HCT116 (cell line): ENCODE data around the gene MPHOSPH10. TPM values are rescaled to one million over a fixed set of nuclear protein-coding genes. Genes with fewer than 3 reads are reported as not detected.
"Not testable (repeated sequence)": the region's sequence is repeated elsewhere in the genome, so short reads cannot be mapped to it uniquely, and the experiment has no call there.

ENCODE experiments used
- ATAC-seq: fragments of 200-7000 bp; cut with Tn5 transposase; 2 replicates; pipeline ENCODE4 v1.9.1; 2020; ENCODE audit warnings: mild to moderate bottlenecking, moderate library complexity
- BruUV-seq: library from RNA; stranded (reverse); fragments of 400-500 nt; replicated peaks from 2 replicates; lab custom pipeline; 2021; lab: Mats Ljungman, UMichigan
- CTCF ChIA-PET: fragments of 300-600 bp; sonication (Branson Sonifier 250); formaldehyde crosslinking; loops from one replicate; lab custom pipeline; 2021; ENCODE audit warnings: antibody characterized with exemption; lab: Charles Lee
- POLR2A ChIA-PET: fragments of 300-600, 350-600 bp; sonication (Branson Sonifier 250); formaldehyde crosslinking; loops from one replicate; lab custom pipeline; 2021; ENCODE audit warnings: antibody characterized with exemption; lab: Charles Lee
- RAD21 ChIA-PET, 2 experiments: fragments of 300-600 bp; sonication (Branson Sonifier 250); formaldehyde crosslinking; loops; one replicate each; lab custom pipeline; 2023; ENCODE audit warnings: low total read pairs in 2 of 2; ENCODE audit not compliant: uncharacterized antibody in 2 of 2, unreplicated experiment in 2 of 2, low non-redundant PET in 1 of 2; lab: Charles Lee
- DNase-seq: peaks from one replicate; pipeline ENCODE4 v3.0.0-alpha.2; 2010; ENCODE audit warnings: low read depth, low spot score
- H2AFZ ChIP-seq: fragments of 200-600 bp; shearing (Covaris generic), sonication (generic); 2 replicates; pipeline ENCODE4 v1.6.1; 2017; ENCODE audit warnings: low read depth, mixed run types, mixed read lengths, antibody characterized with exemption, low read length; ENCODE audit not compliant: poor library complexity, severe bottlenecking
- H3K27ac ChIP-seq: 2 replicates; pipeline ENCODE4 v1.5.1; 2012; ENCODE audit warnings: low read depth, low read length
- H3K27me3 ChIP-seq: fragments of 200-600 bp; sonication (generic); 2 replicates; pipeline ENCODE4 v1.6.1; 2016; ENCODE audit warnings: mixed run types, low read length, mixed read lengths; ENCODE audit not compliant: insufficient read depth
- H3K36me3 ChIP-seq, 2 experiments: fragments of 200-500 bp in 1 of 2; fragments of 200-600 bp in 1 of 2; sonication (Bioruptor generic) in 1 of 2; sonication (generic) in 1 of 2; 2 replicates each; pipeline versions ENCODE4 v1.5.1 to v1.6.1; 2014 to 2016; ENCODE audit warnings: low read length in 2 of 2, inconsistent platforms in 1 of 2, mixed read lengths in 1 of 2, mixed run types in 1 of 2; ENCODE audit not compliant: insufficient read depth in 2 of 2, control insufficient read depth in 1 of 2
- H3K4me1 ChIP-seq, 2 experiments: fragments of 200-600 bp in 1 of 2; sonication (generic) in 1 of 2; 2 replicates each; pipeline versions ENCODE4 v1.5.1 to v1.6.1; 2012 to 2017; ENCODE audit warnings: low read length in 2 of 2, inconsistent platforms in 1 of 2, mild to moderate bottlenecking in 1 of 2, mixed read lengths in 1 of 2, mixed run types in 1 of 2, moderate library complexity in 1 of 2; ENCODE audit not compliant: insufficient read depth in 2 of 2, control insufficient read depth in 1 of 2
- H3K4me2 ChIP-seq: fragments of 200-600 bp; sonication (generic); 2 replicates; pipeline ENCODE4 v1.6.1; 2017; ENCODE audit warnings: mixed run types, low read length, mixed read lengths
- H3K4me3 ChIP-seq, 2 experiments: fragments of 200-600 bp in 1 of 2; sonication (generic) in 1 of 2; replicated peaks in 1 of 2; 2 replicates each; pipeline ENCODE4 v1.5.1; 2011 to 2016; ENCODE audit warnings: low read length in 2 of 2, control low read depth in 1 of 2, low read depth in 1 of 2, mild to moderate bottlenecking in 1 of 2, mixed read lengths in 1 of 2, mixed run types in 1 of 2
- H3K79me2 ChIP-seq: fragments of 200-600 bp; sonication (generic); 2 replicates; pipeline ENCODE4 v1.6.1; 2017; ENCODE audit warnings: mild to moderate bottlenecking, mixed run types, low read length, moderate library complexity, mixed read lengths; ENCODE audit not compliant: insufficient read depth
- H3K9ac ChIP-seq: fragments of 200-600 bp; sonication (generic); 2 replicates; pipeline ENCODE4 v1.6.1; 2016; ENCODE audit warnings: low read length, mixed read lengths
- H3K9me2 ChIP-seq: fragments of 200-600 bp; sonication (generic), shearing (Covaris generic); 2 replicates; pipeline ENCODE4 v1.6.1; 2017; ENCODE audit warnings: mixed run types, mild to moderate bottlenecking, moderate library complexity; ENCODE audit not compliant: insufficient read depth
- H3K9me3 ChIP-seq, 2 experiments: fragments of 200-500 bp in 1 of 2; fragments of 200-600 bp in 1 of 2; sonication (Bioruptor generic) in 1 of 2; sonication (generic) in 1 of 2; 2 replicates each; pipeline ENCODE4 v1.6.1; 2014 to 2017; ENCODE audit warnings: low read length in 2 of 2, mixed read lengths in 2 of 2, inconsistent platforms in 1 of 2, low read depth in 1 of 2, mild to moderate bottlenecking in 1 of 2, mixed run types in 1 of 2, moderate library complexity in 1 of 2; ENCODE audit not compliant: control insufficient read depth in 1 of 2, insufficient read depth in 1 of 2
- H4K20me1 ChIP-seq: fragments of 200-600 bp; sonication (generic), shearing (Covaris generic); 2 replicates; pipeline ENCODE4 v1.6.1; 2017; ENCODE audit warnings: mixed run types, mild to moderate bottlenecking, moderate library complexity; ENCODE audit not compliant: insufficient read depth
- ATF3 ChIP-seq: IDR thresholded peaks from 2 replicates; pipeline ENCODE4 v1.6.1; 2012
- EZH2 ChIP-seq: fragments of 200-600 bp; sonication (generic); IDR thresholded peaks from 2 replicates; pipeline ENCODE4 v1.6.1; 2017; ENCODE audit warnings: antibody characterized with exemption, mixed run types
- FOSL1 ChIP-seq: IDR thresholded peaks from 2 replicates; pipeline ENCODE4 v1.6.1; 2012; ENCODE audit warnings: low read depth
- POLR2AphosphoS5 ChIP-seq: IDR thresholded peaks from 2 replicates; pipeline ENCODE4 v1.6.1; 2011; ENCODE audit warnings: mild to moderate bottlenecking, low read depth, low read length, moderate library complexity
- REST ChIP-seq: IDR thresholded peaks from 2 replicates; pipeline ENCODE4 v1.6.1; 2012; ENCODE audit warnings: low read depth
- SIN3A ChIP-seq: IDR thresholded peaks from 2 replicates; pipeline ENCODE4 v1.6.1; 2012; ENCODE audit warnings: low read depth
- SRF ChIP-seq: IDR thresholded peaks from 2 replicates; pipeline ENCODE4 v1.6.1; 2012; ENCODE audit warnings: low read depth
- TCF7L2 ChIP-seq: IDR thresholded peaks from 2 replicates; pipeline ENCODE4 v1.7.0; 2011; ENCODE audit warnings: borderline replicate concordance, inconsistent platforms; ENCODE audit not compliant: insufficient read depth, insufficient read length; ENCODE audit errors: extremely low read depth
- ZNF274 ChIP-seq: fragments of 200-500 bp; sonication (Bioruptor generic); IDR thresholded peaks from 2 replicates; pipeline ENCODE4 v1.6.1; 2014; ENCODE audit warnings: mild to moderate bottlenecking, low read depth, low read length, inconsistent platforms
- intact Hi-C: fragments of 100-400 bp; cut with micrococcal nuclease; formaldehyde crosslinking; loops from 2 replicates; pipeline ENCODE4 v1.10.0; 2022
- total RNA-seq: library from RNA; stranded (reverse); gene quantifications from one replicate; pipeline ENCODE4 v1.2.1, GENCODE V29; 2021; ENCODE audit not compliant: unreplicated experiment
- TF ChIP-seq, protein P1 (sequence below), 3 experiments: fragments of 200-600 bp in 1 of 3; sonication (generic) in 1 of 3; IDR thresholded peaks in 2 of 3; conservative IDR thresholded peaks in 1 of 3; 2 replicates each; pipeline ENCODE4 v1.5.1; 2012 to 2017; ENCODE audit warnings: low read depth in 2 of 3, low read length in 2 of 3, antibody characterized with exemption in 1 of 3, borderline replicate concordance in 1 of 3, control low read depth in 1 of 3, mild to moderate bottlenecking in 1 of 3, mixed read lengths in 1 of 3, mixed run types in 1 of 3, moderate library complexity in 1 of 3; ENCODE audit not compliant: insufficient read depth in 1 of 3

MPHOSPH10 gene
- total RNA-seq, 1 experiment from 2014 or later: 36.7 TPM

DNA sequence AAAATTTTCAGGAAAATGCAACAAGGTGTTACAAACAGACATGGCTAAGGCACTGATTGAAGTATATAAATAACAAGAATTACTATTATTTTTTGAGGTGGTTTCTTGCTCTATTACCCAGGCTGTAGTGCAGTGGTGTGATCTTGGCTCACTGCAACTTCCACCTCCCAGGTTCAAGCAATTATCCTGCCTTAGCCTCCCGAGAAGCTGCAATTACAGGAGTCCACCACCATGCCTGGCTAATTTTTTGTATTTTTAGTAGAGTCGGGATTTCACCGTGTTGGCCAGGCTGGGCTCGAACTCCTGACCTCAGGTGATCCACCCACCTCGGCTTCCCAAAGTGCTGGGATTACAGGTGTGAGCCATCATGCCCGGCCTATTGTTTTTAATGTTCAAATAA lies 24.0 kb upstream of the MPHOSPH10 start:
- BruUV-seq, RAD21 ChIA-PET, H3K27me3 ChIP-seq, H3K27ac ChIP-seq, DNase-seq, H3K36me3 ChIP-seq, H3K9me3 ChIP-seq, intact Hi-C loops, POLR2A ChIA-PET, H3K9me2 ChIP-seq, H3K4me2 ChIP-seq, H3K79me2 ChIP-seq, H3K9ac ChIP-seq, H3K4me1 ChIP-seq, H2AFZ ChIP-seq, H3K4me3 ChIP-seq, H4K20me1 ChIP-seq: not testable (repeated sequence)
- CTCF ChIA-PET: interaction anchor here (1.6 kb wide), 1 partner anchor 14 kb away, joined by 3 read pairs; no protein-coding TSS in a partner anchor
- ATAC-seq: peak; percentile 66

GRCh38 chr2:71108091-71108490 lies 22.3 kb upstream of the MPHOSPH10 start:
- Histone ChIP-seq H3K4me2 (no peak overlapping the region), H3K4me1 (no peaks in the 10 kb centered on the region), H3K4me3 (no peak overlapping the region), H3K36me3 (no peaks in the 10 kb centered on the region), H3K9me3 (no peaks in the 10 kb centered on the region), H2AFZ (no peak overlapping the region), H3K9me2 (no peaks in the 10 kb centered on the region), H3K27me3 (no peaks in the 10 kb centered on the region), H3K9ac (no peak overlapping the region), H3K79me2 (no peaks in the 10 kb centered on the region), H4K20me1 (no peaks in the 10 kb centered on the region), H3K27ac (no peak overlapping the region)
- TF ChIP-seq, protein P1, sequence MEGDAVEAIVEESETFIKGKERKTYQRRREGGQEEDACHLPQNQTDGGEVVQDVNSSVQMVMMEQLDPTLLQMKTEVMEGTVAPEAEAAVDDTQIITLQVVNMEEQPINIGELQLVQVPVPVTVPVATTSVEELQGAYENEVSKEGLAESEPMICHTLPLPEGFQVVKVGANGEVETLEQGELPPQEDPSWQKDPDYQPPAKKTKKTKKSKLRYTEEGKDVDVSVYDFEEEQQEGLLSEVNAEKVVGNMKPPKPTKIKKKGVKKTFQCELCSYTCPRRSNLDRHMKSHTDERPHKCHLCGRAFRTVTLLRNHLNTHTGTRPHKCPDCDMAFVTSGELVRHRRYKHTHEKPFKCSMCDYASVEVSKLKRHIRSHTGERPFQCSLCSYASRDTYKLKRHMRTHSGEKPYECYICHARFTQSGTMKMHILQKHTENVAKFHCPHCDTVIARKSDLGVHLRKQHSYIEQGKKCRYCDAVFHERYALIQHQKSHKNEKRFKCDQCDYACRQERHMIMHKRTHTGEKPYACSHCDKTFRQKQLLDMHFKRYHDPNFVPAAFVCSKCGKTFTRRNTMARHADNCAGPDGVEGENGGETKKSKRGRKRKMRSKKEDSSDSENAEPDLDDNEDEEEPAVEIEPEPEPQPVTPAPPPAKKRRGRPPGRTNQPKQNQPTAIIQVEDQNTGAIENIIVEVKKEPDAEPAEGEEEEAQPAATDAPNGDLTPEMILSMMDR (IDR thresholded peaks at IDR 0.05 in 2 of 3, conservative IDR thresholded peaks at IDR 0.05 in 1 of 3; ENCODE audit: borderline replicate concordance in 1 of 3, insufficient read depth in 1 of 3, low read depth in 2 of 3, low read length in 2 of 3): no peak
- TF ChIP-seq REST (no peak), EZH2 (no peak), SIN3A (no peak), TCF7L2 (no peak), ZNF274 (no peak), POLR2AphosphoS5 (no peak), ATF3 (no peak), FOSL1 (no peak), SRF (no peak)
- ChIA-PET CTCF (no interaction called here), POLR2A (no interaction called here), RAD21 (no interaction called here)
- DNase-seq (no peak), ATAC-seq (no peak)
- BruUV-seq: no TSS peak
- intact Hi-C loops: no loop called here
